HG03108 (cell line): ENCODE results near the gene IFT57.
"Not testable (repeated sequence)": the region's sequence is repeated elsewhere in the genome, so short reads cannot be mapped to it uniquely, and the experiment has no call there.

Experiments
- ATAC-seq: cut with Tn5 transposase; IDR thresholded peaks from one replicate; pipeline ENCODE4 v1.9.1; 2021; ENCODE audit warnings: moderate library complexity; ENCODE audit not compliant: unreplicated experiment

The IFT57 gene, protein sequence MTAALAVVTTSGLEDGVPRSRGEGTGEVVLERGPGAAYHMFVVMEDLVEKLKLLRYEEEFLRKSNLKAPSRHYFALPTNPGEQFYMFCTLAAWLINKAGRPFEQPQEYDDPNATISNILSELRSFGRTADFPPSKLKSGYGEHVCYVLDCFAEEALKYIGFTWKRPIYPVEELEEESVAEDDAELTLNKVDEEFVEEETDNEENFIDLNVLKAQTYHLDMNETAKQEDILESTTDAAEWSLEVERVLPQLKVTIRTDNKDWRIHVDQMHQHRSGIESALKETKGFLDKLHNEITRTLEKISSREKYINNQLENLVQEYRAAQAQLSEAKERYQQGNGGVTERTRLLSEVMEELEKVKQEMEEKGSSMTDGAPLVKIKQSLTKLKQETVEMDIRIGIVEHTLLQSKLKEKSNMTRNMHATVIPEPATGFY

DNA sequence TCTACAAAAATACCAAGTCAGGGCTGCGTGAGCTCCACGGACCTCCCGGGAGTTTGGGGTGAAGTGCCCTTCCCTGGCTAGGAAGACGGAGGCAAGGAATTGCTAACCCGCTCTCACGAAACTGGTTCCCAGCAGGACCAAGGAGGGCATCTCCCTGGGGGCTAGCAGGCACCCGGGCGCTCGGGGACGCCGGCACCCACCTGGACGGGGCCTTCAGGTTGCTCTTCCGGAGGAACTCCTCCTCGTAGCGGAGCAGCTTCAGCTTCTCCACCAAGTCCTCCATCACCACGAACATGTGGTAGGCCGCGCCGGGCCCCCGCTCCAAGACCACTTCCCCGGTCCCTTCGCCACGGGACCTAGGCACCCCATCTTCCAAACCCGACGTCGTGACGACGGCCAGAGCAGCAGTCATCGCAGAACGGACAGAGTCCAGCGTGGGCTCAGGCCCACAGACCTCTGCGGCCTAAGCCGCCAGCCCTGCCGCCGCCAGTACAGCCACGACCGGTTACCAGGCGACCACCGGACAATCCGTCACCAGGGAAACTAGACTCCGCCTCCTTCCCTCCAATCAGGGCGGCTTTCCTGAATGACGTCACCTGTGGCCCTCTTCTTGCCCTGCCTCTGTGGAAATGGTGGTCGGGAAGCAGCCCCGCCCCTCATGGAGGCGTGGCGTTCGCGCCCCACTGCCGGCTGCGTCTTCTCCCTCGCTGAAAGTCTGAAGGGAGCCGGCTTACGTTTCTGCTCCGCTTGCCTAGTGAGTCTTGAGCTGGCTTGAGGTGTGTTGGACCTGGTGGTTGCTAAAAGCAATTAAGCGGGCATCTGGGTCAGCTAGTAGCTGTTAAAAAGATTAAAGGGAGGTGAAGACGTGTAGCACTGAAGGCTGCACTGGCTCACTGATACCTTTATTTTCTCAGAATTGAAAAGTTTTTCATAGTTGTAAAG, at the start of gene IFT57:
Gene IFT57, minus strand, starts transcription at position 514 of the 942 bp plus-strand sequence. Its CDS starts 102 bp downstream, at position 412.
- ATAC-seq, result peak; percentile 92

DNA sequence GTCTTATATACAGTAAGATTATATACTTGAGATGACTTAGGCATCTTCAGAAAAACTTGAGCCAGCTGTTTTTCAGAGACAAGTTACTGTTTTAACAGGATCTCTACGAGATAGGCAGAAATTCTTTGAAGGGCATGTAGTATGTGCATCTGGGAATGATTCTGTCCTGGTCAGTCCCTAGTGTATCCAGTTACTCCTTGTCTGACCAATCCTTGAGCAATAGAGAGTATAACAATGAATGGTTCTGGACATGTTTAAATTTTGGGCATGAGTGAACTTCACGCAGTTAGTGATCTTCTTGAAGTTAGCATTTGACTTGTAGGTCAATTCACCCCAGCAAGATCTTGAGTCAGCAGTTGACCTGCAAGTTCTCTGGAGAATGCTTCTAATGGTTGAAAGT, 49.4 kb upstream of the IFT57 start:
- ATAC-seq, result no peak

DNA sequence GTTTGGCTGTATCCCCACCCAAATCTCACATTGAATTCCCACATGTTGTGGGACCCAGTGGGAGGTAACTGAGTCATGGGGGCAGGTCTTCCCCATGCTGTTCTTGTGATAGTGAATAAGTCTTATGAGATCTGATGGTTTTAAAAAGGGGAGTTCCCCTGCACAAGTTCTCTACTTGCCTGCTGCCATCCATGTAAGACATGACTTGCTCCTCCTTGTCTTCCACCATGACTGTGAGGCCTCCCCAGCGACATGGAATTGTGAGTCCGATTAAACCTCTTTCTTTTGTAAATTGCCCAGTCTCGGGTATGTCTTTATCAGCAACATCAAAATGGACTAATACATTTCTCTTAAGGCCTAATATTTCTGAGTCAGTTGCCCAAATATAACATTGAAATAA, 46.0 kb upstream of the IFT57 start:
- not testable (repeated sequence) for ATAC-seq

DNA sequence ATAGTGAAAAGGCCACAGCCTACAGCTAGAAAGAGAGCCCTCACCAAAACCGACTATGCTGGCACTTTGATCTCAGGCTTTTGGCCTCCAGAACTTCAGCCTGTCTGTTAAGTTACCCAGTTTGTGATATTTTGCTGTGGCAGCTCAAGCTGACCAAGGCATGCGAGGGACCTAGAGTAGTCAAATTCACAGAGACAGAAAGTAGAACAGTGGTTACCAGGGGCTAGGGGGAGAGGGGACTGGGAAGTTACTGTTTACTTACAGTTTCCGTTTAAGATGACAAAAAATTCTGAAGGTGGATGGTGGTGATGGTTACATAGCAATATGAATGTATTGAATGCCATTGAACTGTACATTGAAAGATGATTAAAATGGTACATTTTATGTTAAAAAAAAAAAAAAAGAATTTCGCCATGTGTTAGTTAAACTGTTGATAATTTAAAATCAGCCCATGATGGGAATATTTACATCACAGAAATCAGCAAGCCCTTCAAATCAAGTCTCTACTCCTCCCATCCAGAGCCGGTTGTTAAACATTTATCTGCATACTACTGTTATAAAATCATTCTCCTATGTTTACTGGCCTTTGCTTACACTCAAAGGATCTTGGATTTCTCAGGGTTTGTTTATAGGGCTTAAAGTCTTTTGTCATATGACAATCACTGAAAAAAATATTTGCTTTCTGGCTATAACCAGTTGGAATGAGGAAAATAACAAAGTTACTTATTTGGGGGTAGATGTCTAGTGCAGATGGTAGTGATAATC, 42.5 kb upstream of the IFT57 start:
- not testable (repeated sequence) for ATAC-seq

DNA sequence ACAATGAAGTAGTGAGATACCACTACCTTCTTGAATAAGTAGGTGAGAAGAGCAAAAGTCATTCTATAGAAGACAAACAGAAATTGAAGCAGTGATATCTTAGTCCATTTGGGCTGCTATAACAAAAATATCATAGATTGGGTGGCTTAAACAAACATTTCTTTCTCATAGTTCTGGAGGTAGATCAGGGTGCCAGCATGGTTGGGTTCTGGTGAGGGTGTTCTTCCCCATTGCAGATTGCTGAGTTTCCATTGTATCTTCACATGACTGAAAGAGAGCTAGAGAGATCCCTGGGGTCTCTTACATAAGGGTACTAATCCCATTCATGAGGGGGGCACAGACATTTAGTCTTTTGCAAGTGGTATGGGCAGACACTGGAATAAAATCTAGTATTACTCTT, 32.9 kb upstream of the IFT57 start:
- ATAC-seq, result no peak

DNA sequence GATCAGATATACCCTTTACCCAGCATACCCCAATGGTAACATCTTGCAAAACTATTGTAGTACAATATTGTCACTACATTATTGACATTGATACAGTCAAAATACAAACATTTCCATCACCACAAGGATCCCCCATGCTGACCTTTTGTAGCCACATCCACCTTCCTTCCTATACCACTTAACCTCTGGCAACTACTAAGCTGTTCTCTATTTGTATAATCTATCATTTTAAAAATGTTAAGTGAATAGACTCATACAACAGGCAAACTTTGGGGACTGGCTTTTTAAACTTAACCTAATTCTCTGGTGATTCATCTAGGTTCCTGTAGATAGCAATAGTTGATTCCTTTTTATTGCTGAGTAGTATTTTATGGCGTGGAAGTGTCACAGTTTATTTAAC, 29.6 kb upstream of the IFT57 start:
- ATAC-seq, result no peak

DNA sequence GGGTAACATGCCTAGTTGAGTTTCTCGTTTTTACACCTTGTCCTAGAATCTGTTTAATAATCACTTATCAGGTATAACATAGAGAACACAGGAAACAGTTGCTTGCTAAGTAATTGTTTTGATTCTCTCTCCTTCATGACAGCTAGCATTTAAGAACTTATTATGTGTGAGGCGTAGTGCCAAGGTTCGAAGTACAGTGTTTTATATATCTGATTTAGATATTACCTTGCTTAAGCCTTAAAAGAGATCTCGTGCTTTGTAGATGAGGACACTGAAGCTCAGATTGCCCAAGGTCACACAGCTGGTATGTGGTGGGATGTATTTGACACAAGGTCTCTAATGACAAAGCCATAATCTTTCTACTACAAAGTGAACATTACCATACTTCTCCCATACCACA, 29.0 kb upstream of the IFT57 start:
- ATAC-seq, result no peak

DNA sequence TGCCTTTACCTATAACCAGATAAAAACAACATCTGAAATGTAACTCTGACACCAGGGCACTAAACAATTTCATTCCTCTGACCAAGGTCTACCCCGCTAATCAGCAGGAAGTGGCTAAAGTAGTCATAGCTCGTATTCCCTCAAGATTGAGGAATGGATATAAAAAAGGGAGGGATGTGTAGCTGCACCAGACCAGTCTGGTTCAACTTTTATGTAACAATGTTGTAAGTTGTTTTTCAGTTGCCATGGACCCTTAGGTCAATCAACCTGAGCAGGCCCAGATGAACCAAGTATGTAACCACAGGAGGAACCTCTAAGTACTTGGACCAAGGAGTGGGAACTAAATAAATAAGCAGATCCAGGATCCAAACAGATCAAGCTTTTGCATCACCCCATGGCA, 28.4 kb upstream of the IFT57 start:
- no peak for ATAC-seq

DNA sequence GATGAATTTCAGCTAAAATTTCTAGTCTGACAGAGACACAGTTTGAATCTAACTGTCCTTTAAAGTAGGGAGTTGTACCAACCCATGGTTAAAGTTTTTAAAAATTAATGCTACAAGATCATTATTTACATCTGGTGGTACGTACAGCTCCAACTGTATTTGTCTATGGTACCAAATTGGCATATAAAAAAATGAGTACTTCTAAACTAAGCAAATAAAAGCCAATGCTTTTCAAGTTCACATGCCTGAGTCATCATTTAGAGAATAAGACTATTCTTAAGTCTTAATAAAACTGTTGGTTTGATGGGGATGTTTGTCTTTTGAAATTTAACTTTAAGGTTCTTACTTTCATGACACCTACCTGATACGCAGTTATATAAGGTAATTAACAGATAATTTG, 21.0 kb upstream of the IFT57 start:
- no peak for ATAC-seq

DNA sequence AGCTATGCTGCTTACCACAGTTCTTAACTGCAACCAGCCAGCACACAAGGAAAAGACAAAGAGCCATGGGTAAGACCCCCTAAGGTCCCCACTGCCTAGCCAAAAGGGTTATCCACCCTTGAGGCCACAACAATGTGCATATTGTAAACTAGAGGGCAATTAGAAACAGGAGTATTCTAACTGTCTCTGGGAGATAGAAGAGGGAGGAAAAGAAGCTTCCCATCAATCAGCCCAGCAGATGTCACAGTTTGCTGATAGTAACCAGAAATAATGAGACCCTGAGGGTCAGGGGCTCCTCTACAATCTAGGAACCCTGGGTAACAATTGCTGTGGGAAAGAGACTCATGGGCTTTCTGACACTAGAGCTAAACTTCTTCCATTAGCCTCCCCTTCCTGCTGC, 20.6 kb upstream of the IFT57 start:
- no peak for ATAC-seq

DNA sequence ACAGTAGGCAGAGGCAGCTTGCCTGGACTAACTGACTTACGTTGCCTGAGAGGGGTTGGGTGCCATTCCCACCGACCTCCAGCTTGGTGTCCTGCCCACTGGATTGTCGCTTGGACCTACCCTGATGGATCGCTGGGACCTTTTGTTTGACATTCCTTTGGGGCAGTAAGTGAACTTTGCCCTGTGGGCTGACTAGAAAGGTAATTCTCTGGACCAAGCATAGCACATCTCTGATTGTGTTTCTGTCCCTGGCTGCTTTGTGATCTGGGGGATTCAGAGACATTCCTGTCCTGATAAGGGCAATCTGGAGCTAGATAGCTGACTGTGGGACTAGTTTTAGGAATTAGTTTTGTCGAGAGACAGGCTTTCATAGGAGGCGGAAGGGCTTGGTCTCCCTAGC, 19.5 kb upstream of the IFT57 start:
- ATAC-seq, result no peak

DNA sequence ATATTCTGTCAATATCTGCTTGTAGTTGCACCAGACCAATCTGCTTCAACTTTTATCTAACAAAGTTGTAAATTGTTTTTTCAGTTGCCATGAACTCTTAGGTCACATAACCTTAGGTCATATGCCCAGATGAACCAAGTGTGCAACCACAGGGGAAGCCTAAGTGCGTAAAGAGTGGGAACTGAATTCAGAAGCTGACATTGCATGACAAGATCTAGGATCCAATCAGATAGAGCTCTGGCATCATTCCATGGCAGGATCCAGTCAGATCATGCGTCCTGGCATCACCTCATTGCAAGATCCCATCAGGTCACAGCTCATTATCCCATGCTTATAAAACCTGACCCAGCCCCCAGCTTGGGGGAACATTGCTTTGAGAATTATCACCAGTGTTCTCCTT, 18.9 kb upstream of the IFT57 start:
- no peak for ATAC-seq

DNA sequence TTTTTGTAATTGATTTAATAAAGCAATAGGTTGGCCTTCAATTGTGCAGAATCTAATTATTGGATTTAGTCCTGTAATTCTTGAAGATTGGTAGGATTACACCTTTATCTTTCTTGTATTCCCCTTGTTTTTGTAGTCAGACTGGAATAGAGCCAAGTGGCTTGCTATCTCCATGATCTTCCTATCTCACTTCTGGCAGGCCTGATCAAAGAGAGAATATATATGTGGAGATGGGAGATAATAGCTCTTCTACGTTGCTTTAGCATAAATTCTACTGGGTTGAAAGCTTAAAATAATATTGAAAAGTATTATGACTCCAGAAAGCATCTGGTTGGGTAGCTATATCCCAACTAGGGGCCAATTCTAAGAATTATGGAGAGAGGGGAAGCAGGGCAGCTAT, 16.9 kb upstream of the IFT57 start:
- no peak for ATAC-seq

DNA sequence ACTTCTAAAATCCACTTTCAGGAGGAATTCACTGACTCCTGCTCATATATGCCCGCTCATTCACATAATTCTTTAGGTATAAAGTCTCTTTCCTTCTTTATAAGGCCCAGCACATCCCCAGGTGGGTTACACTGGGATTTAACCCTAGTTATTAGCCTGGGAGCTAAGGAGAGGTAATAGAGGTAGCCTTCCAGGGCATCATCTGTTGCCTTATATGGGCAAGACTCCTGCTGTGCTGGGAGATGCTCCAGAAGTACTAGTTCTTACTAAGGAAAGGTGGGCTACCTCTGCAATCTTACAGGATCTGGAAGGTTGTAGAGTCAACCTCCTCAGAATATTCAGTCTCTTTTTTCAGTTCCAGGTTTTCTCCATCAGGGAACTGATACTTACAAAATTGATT, 13.1 kb upstream of the IFT57 start:
- ATAC-seq, result no peak

DNA sequence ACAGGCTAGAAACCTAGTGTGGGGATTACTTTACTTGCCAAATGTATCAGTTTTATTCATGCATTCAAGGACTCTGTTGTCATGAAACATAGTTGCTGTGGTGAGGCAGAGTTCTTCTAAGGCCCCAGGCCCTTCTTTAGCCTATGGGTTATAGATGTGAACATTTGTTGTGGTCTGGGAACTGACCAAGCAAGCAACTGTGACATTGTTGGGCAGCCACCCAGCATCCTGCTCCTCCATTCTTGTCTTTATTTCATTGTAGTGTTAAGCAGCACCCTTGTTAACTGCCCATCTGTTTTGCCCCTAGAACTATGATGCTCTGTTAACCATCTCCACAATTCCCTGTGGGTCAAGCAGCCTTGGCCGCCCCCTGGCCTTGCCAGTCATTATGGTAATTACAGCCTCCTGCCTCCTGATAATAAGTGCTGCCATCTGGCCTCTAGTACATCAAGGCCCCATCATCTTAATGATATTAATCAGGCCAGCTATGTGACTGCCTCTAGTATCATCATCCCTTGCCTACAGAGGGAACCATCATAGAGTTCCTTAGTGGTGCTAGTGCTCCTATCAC, 12.2 kb upstream of the IFT57 start:
- no peak for ATAC-seq

DNA sequence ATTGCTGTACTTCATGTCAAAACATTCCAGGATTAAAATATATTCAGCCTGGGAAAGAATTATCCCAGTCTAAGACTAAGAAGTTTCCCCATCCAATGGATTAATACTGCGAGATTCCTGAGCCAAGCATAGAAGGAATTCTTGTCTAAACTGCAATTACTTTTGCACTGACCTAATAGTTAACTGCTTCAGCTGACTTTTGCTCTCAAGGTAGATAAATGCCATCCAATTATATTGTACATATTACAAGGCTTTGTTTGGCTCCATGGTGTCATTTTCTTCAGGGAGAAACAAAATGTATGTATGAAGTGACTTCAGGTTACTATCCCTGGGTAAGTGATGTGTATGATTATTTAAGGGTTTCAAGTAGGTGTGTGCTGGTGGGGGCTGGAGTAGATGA, 6.1 kb upstream of the IFT57 start:
- no peak for ATAC-seq

DNA sequence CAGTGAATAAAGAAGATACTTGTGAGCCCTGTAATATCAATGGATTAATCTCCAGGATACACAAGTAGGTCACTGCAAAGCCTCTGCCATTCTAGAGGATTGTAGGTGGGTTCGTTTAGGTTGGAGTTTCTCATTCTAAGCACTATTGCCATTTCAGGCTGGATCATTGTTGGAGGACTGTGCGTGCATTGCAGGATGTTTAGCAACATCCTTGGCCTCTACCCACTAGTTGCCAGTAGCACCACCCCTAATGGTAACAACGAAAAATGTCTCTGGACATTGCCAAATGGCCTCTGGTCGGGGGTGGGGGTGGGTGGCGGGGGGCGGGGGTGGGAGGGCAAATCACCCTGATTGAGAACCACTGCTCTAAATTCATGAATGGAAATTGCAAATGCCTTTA, 4.9 kb upstream of the IFT57 start:
- no peak for ATAC-seq

DNA sequence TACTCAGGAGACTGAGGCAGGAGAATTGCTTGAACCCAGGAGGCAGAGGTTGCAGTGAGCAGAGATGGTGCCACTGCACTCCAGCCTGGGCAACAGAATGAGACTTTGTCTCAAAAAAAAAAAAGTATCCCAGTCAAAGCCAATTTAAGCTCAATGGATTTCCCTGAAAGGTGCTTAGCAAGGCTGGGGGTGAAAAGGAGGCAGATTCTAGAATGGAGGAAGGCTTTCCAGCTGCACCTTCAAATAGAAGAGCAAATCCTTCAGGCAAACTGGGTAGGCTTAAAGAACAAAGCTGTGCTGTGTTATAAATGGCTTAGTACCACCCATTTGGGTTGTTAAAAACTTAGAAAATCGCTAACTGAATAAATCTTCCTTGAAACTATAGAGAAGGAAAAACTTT, 3.0 kb upstream of the IFT57 start:
- no peak for ATAC-seq

DNA sequence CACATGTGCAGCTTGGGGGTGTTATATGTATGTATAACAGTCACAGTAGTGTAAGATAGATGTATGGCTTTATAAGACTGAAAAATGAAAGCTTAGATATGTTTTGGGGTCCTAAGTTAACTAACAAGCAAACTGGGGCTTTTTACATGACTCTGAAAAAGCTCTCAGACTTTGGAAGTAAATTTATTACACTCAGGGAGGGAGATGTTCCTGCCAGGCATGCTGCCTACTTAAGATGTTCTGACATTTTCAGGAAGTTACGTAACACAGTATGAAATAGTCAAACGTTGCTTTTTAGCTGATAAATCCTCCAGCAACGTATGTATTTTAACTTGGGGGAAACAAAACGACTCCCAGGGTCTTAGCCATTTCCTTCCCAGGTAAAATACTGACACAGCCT, 1.7 kb upstream of the IFT57 start:
- ATAC-seq, result no peak

DNA sequence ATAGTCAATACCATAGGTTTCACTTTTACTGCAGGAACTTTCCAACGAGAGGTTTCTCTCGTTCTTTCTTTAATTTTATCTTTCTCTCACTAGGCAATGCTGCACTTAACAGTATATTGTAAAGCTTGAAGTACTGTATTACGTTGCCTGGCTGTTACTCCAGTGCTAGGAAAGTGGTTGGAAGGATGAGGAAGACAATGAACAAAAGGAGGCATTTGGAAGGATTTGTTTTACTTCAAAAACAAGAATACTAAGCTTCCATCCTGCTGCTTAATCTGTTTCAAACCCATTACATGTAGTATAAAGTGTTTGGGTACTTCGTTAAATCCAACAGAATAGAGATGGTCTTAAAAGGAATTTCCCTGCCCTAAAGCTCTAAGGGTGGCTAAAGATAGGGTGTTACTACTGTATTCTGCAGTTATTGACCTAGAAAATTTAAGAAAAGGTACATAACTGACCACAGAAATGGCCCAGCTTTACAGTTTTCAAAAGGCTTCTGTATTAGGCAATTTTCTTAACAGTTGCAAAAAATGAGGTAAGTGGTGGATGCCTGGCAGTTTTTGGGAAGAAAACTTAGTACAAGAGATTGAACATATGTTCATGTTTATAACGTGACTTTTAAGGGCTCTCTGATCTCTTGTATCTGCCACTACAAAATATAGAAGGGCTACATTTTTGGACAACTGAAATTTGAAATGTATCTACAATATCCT, 785 bp upstream of the IFT57 start:
- ATAC-seq, result no peak
